HuH-7 (cell line): ENCODE measurements around the gene DHRS12.

Source experiments
- DNase-seq: peaks from one replicate; pipeline ENCODE4 v3.0.0; 2011; ENCODE audit warnings: low spot score

The DHRS12 gene

DNA sequence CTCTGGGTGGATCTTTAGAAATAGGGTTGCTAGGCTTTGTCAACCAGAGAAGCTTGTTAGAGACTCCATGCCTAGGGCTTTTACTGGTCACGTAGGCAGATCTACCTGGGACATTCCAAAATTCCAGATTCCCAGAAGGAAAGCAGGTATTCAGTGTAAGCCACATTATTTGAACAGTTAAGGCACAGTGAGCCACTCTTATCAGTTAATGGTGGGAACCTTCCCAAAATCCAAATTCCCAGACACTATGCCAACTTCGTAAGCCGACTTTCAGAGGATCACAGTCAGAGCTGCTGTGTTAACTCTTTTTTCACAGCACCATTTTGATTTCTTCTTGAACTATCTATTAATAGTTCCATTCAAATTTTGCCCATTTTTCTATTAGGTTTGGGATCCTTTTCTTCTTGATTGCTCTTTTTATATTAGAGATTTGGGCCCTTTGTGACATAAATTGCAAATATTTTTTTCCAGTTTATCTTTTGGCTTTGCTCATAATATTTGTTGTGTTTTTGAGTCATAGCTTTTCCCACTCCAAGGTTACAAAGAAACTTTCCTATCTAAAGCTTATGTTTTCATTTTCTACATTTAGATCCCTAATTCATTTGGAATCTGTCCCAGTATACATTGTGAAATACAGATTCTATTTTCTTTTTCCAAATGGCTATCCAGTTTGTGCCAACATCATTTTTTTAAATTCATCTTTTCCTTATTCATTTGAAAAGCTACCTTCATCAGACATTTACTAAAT lies 77.3 kb downstream of the DHRS12 start:
- DNase-seq, result no peak

DNA sequence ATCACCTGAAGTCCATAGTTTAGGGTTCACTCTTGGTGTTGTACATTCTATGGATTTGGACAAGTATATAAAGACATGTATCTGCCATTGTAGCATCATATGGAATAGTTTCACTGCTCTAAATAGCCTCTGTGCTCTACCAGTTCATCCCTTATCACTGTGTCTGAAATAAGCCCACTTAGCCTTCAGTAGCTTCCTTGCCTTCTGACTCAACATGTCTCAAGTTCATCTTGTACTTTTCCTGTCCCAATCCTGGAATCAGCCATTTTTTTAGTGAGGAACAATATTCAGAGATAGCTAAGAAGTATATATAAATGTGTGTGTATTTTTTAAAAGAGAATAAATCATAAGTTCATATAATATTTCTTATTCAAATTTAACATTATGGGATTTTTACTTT lies 79.2 kb downstream of the DHRS12 start:
- DNase-seq, result no peak

DNA sequence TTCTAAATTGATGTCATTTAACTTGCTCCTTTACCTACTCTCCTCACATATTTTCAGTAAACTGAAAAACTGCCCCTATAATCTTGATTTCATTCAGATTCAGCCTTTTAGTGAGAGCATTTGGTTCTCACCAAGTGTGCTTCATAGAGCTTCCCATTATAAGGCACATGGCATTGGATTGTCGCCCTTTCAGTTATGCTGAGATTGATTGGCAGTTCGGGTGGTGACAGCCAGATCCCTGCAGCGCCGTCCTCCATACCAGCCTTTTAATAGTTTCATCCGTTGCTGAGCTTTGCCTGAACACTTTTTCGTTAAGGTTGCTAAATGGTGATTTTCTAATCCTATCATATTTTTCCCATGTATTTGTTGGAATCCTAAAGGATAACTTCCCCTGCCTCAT lies 80.4 kb downstream of the DHRS12 start:
- DNase-seq, result no peak

DNA sequence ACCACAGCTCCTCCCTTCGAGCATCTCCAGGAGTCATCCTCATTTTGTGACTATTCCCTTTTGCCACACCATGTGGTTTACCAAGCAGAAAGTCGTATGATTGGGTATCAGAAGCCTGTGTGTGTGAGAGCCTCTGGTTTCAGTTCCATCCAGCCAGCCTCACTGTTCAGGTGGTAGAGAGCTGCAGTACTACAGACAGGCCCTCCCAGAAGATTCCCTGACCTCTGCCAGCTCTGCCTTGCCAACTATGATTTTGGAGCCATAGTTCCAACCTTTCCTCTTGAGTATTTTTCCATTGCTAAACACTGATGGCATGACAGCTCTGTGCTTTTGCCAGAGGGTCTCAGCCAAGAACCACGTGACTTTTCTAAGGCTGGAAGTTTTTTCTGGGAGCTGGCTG lies 82.5 kb downstream of the DHRS12 start:
- DNase-seq, result no peak

DNA sequence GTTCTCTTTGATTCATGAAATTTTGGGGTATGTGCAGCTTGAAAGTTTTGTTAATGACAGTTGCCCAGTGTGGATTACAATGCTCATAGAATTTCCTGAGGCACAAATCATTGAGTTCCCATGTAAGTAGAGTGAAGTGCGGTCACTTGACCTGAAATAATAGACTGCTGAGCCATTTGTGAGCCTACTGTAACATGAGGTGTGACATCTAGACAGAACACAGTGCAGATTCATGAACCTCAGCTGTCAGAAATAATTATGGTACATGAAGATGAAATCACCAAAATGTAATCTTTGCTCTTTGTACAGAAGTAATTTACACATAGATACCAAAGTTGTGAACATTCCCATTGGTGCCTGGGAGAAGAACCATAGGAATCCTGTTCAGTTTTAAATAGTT lies 84.6 kb downstream of the DHRS12 start:
- no peak for DNase-seq
